CD8-positive, alpha-beta memory T cell (primary cell): ENCODE data around the gene CSF1R. TPM values are rescaled to one million over a fixed set of nuclear protein-coding genes. Genes with fewer than 3 reads are reported as not detected.
A peak's percentile ranks its signal among the peaks of the same experiment; 100 is the strongest.

Experiments
- CTCF ChIA-PET: fragments of 350-600 bp; sonication (Branson Sonifier 250); formaldehyde crosslinking; loops from one replicate; lab custom pipeline; 2021; ENCODE audit warnings: antibody characterized with exemption; lab: Charles Lee
- POLR2A ChIA-PET: fragments of 350-600 bp; sonication (Branson Sonifier 250); formaldehyde crosslinking; loops from one replicate; lab custom pipeline; 2021; ENCODE audit warnings: antibody characterized with exemption; lab: Charles Lee
- DNase-seq, 5 donors: peaks; one replicate each; pipeline versions ENCODE4 v3.0.0 to v3.0.0-alpha.2; 2020 to 2022; ENCODE audit warnings: mixed read lengths in 1 of 5
- H3K27ac ChIP-seq: one replicate; pipeline ENCODE4 v1.7.0; 2013; ENCODE audit warnings: low read depth, mild to moderate bottlenecking, low read length, moderate library complexity
- H3K27me3 ChIP-seq: 2 replicates; pipeline ENCODE4 v1.7.0; 2013; ENCODE audit warnings: low read length, mild to moderate bottlenecking; ENCODE audit not compliant: insufficient read depth, poor library complexity, severe bottlenecking
- H3K36me3 ChIP-seq: 2 replicates; pipeline ENCODE4 v1.7.0; 2013; ENCODE audit warnings: mild to moderate bottlenecking, low read length, moderate library complexity; ENCODE audit not compliant: insufficient read depth
- H3K4me1 ChIP-seq: 2 replicates; pipeline ENCODE4 v1.7.0; 2013; ENCODE audit warnings: mild to moderate bottlenecking, low read length, moderate library complexity; ENCODE audit not compliant: insufficient read depth
- H3K4me3 ChIP-seq: 2 replicates; pipeline ENCODE4 v1.7.0; 2013; ENCODE audit warnings: mild to moderate bottlenecking, low read length
- H3K9me3 ChIP-seq: 2 replicates; pipeline ENCODE4 v1.7.0; 2013; ENCODE audit warnings: mild to moderate bottlenecking, low read length
- H3K27ac Mint-ChIP-seq, 8 donors: one replicate each; pipeline ENCODE4 v1.8.0; 2020 to 2021; ENCODE audit warnings: mixed read lengths in 8 of 8, mild to moderate bottlenecking in 6 of 8, inconsistent platforms in 3 of 8, moderate library complexity in 3 of 8
- H3K27me3 Mint-ChIP-seq, 2 donors: one replicate each; pipeline ENCODE4 v1.8.0; 2020 to 2021; ENCODE audit warnings: mixed read lengths in 2 of 2, mild to moderate bottlenecking in 1 of 2, moderate library complexity in 1 of 2
- H3K36me3 Mint-ChIP-seq, 3 donors: one replicate each; pipeline ENCODE4 v1.8.0; 2020 to 2021; ENCODE audit warnings: mixed read lengths in 3 of 3, inconsistent platforms in 1 of 3, mild to moderate bottlenecking in 1 of 3
- H3K4me1 Mint-ChIP-seq, 3 donors: one replicate each; pipeline ENCODE4 v1.8.0; 2020 to 2021; ENCODE audit warnings: mixed read lengths in 3 of 3, inconsistent platforms in 1 of 3, mild to moderate bottlenecking in 1 of 3
- H3K4me3 Mint-ChIP-seq, 7 donors: one replicate each; pipeline ENCODE4 v1.8.0; 2020 to 2021; ENCODE audit warnings: mixed read lengths in 7 of 7, mild to moderate bottlenecking in 6 of 7, moderate library complexity in 4 of 7, inconsistent platforms in 2 of 7
- H3K9me3 Mint-ChIP-seq, 5 donors: one replicate each; pipeline ENCODE4 v1.8.0; 2020 to 2022; ENCODE audit warnings: mixed read lengths in 5 of 5, mild to moderate bottlenecking in 3 of 5, moderate library complexity in 2 of 5, inconsistent platforms in 1 of 5
- polyA plus RNA-seq: library from polyadenylated mRNA; unstranded; fragments of 300-500 nt; fragmentation: Illumina TruSeq; gene quantifications from one replicate; pipeline ENCODE4 v1.2.3, GENCODE V29; 2021
- total RNA-seq, 2 experiments: library from RNA; stranded (reverse); gene quantifications; one replicate each; pipeline ENCODE4 v1.2.3, GENCODE V29; 2021

Gene CSF1R
- total and polyA plus RNA-seq, 3 experiments from 2014 or later: 0.59 to 2.7 (median 1.7) TPM

- DNase-seq: no peak
- no peak overlapping the region for H3K27ac ChIP-seq
- H3K36me3 ChIP-seq: no peaks in the 10 kb centered on the region
- H3K27me3 ChIP-seq: no peaks in the 10 kb centered on the region
- Mint-ChIP-seq H3K4me1 (peaks cover 4 to 7% (median 4%) of the 10 kb centered on the region in 3 donors), H3K27ac (no peak overlapping the region), H3K4me3 (no peak overlapping the region), H3K9me3 (no peaks in the 10 kb centered on the region), H3K27me3 (peaks cover 4 to 9% of the 10 kb centered on the region in 2 donors), H3K36me3 (no peaks in the 10 kb centered on the region)
- H3K4me3 ChIP-seq: no peak overlapping the region
- ChIA-PET POLR2A (no interaction called here), CTCF (no interaction called here)
- H3K4me1 ChIP-seq: no peaks in the 10 kb centered on the region
- no peaks in the 10 kb centered on the region for H3K9me3 ChIP-seq
These were observed 22.7 kb downstream of the CSF1R start for GRCh38 chr5:150063638-150064037.

- H3K9me3 Mint-ChIP-seq: no peaks in the 10 kb centered on the region
- peaks cover 4 to 9% of the 10 kb centered on the region in 2 donors for H3K27me3 Mint-ChIP-seq
- no peak overlapping the region for H3K4me3 Mint-ChIP-seq
- Histone ChIP-seq H3K27ac (no peak overlapping the region), H3K4me1 (no peaks in the 10 kb centered on the region), H3K27me3 (no peaks in the 10 kb centered on the region), H3K36me3 (no peaks in the 10 kb centered on the region), H3K4me3 (no peak overlapping the region), H3K9me3 (no peaks in the 10 kb centered on the region)
- ChIA-PET POLR2A (no interaction called here), CTCF (no interaction called here)
- peak overlapping the region in 1 of 8 donors; percentile 20 for H3K27ac Mint-ChIP-seq
- no peak for DNase-seq
- H3K4me1 Mint-ChIP-seq: peaks cover 2 to 6% (median 3%) of the 10 kb centered on the region in 3 donors
- no peaks in the 10 kb centered on the region for H3K36me3 Mint-ChIP-seq
These were observed 24.0 kb downstream of the CSF1R start for GRCh38 chr5:150062216-150062922.

GRCh38 chr5:150061538-150061995 lies 24.8 kb downstream of the CSF1R start:
- Histone ChIP-seq H3K27me3 (no peaks in the 10 kb centered on the region), H3K27ac (no peak overlapping the region), H3K4me3 (no peak overlapping the region), H3K4me1 (no peaks in the 10 kb centered on the region), H3K9me3 (no peaks in the 10 kb centered on the region), H3K36me3 (no peaks in the 10 kb centered on the region)
- H3K9me3 Mint-ChIP-seq: no peaks in the 10 kb centered on the region
- no peak overlapping the region for H3K4me3 Mint-ChIP-seq
- DNase-seq: no peak
- ChIA-PET CTCF (no interaction called here), POLR2A (no interaction called here)
- H3K4me1 Mint-ChIP-seq: no peaks in the 10 kb centered on the region
- peaks cover 4 to 9% of the 10 kb centered on the region in 2 donors for H3K27me3 Mint-ChIP-seq
- no peaks in the 10 kb centered on the region for H3K36me3 Mint-ChIP-seq
- H3K27ac Mint-ChIP-seq: no peak overlapping the region

- no peak overlapping the region for H3K27ac Mint-ChIP-seq
- H3K9me3 Mint-ChIP-seq: no peaks in the 10 kb centered on the region
- POLR2A ChIA-PET: no interaction called here
- no peaks in the 10 kb centered on the region for H3K4me1 Mint-ChIP-seq
- no peak overlapping the region for H3K4me3 Mint-ChIP-seq
- Histone ChIP-seq H3K4me1 (no peaks in the 10 kb centered on the region), H3K4me3 (no peak overlapping the region), H3K27me3 (no peaks in the 10 kb centered on the region), H3K9me3 (no peaks in the 10 kb centered on the region), H3K27ac (no peak overlapping the region), H3K36me3 (no peaks in the 10 kb centered on the region)
- peaks cover 4 to 9% of the 10 kb centered on the region in 2 donors for H3K27me3 Mint-ChIP-seq
- no peaks in the 10 kb centered on the region for H3K36me3 Mint-ChIP-seq
- no peak for DNase-seq
- CTCF ChIA-PET: no interaction called here
These were observed 25.9 kb downstream of the CSF1R start for GRCh38 chr5:150060471-150060870.

GRCh38 chr5:150059623-150060022 lies 26.7 kb downstream of the CSF1R start:
- H3K27me3 ChIP-seq: no peaks in the 10 kb centered on the region
- no peak for DNase-seq
- H3K4me1 ChIP-seq: no peaks in the 10 kb centered on the region
- Mint-ChIP-seq H3K4me3 (no peak overlapping the region), H3K4me1 (no peaks in the 10 kb centered on the region), H3K9me3 (no peaks in the 10 kb centered on the region), H3K27me3 (peaks cover 4 to 9% of the 10 kb centered on the region in 2 donors), H3K27ac (no peak overlapping the region), H3K36me3 (peaks cover 0 to 3% (median 0%) of the 10 kb centered on the region in 3 donors)
- H3K36me3 ChIP-seq: no peaks in the 10 kb centered on the region
- no peak overlapping the region for H3K4me3 ChIP-seq
- ChIA-PET POLR2A (no interaction called here), CTCF (interaction anchor here (2.2 kb wide), 1 partner anchor 11 kb away, joined by 7 read pairs; no protein-coding TSS in a partner anchor)
- no peaks in the 10 kb centered on the region for H3K9me3 ChIP-seq
- no peak overlapping the region for H3K27ac ChIP-seq

DNA sequence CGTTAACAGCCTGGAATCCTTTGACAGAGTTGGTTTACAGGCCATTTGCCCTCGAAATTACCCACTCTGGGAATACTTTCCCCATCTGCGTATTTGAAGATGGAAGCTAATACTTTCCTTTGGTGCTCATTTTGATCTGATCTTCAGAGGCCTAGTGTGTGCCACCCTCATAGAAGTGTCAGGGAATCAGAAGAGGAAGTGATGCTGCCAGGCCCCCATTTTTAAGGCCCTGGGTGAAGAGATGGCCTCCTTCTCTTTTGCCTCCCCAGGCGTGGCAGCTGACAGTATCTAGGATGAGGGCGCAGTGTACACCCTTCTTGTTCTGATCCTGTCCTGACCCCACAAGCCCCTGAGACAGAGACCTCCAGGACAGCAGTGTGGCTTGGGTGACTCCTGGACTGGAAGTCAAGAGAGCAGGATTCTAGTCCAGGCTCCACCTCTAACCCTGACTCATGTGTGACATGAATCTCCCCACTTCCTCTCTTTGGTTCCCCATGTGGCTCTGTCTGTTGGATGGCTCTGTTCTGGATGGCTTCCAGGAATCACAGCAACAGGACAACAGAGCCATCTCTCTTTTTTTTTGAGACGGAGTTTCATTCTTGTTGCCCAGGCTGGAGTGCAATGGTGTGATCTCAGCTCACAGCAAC lies 27.8 kb downstream of the CSF1R start:
- Histone ChIP-seq H3K4me3 (no peak overlapping the region), H3K27ac (no peak overlapping the region), H3K36me3 (no peaks in the 10 kb centered on the region), H3K27me3 (no peaks in the 10 kb centered on the region), H3K4me1 (no peaks in the 10 kb centered on the region), H3K9me3 (no peaks in the 10 kb centered on the region)
- peaks cover 4 to 5% of the 10 kb centered on the region in 2 donors for H3K27me3 Mint-ChIP-seq
- H3K36me3 Mint-ChIP-seq: peaks cover 0 to 13% (median 0%) of the 10 kb centered on the region in 3 donors
- DNase-seq: no peak
- H3K9me3 Mint-ChIP-seq: no peaks in the 10 kb centered on the region
- POLR2A ChIA-PET: no interaction called here
- H3K4me1 Mint-ChIP-seq: no peaks in the 10 kb centered on the region
- CTCF ChIA-PET: interaction anchor here (2.2 kb wide), 1 partner anchor 10 kb away, joined by 7 read pairs; no protein-coding TSS in a partner anchor
- H3K4me3 Mint-ChIP-seq: no peak overlapping the region
- H3K27ac Mint-ChIP-seq: no peak overlapping the region

DNA sequence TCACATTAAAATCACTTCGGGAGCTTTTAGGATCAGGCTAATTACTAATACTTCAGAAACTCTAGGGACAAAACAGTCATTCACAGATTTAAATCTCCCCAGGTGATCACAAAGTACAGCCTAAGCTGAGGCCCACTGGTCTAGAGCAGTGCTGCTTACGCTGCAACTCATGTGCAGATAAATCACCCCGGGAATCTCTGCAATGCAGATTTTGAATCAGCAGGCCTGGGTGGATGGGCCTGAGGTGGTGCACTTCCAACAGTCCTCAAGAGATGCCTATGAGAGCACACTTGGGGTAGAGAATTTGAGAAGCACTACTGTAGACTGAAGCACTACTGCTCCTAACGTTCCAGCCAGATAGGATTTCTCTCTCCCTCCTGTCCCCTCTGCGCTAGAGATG lies 28.4 kb downstream of the CSF1R start:
- no peaks in the 10 kb centered on the region for H3K4me1 Mint-ChIP-seq
- peaks cover 5% of the 10 kb centered on the region for H3K36me3 ChIP-seq
- no peak overlapping the region for H3K4me3 Mint-ChIP-seq
- CTCF ChIA-PET: interaction anchor here (2.2 kb wide), 1 partner anchor 9 kb away, joined by 7 read pairs; no protein-coding TSS in a partner anchor
- H3K9me3 Mint-ChIP-seq: no peaks in the 10 kb centered on the region
- no peaks in the 10 kb centered on the region for H3K27me3 ChIP-seq
- no peaks in the 10 kb centered on the region for H3K9me3 ChIP-seq
- H3K36me3 Mint-ChIP-seq: peaks cover 0 to 19% (median 6%) of the 10 kb centered on the region in 3 donors
- H3K4me1 ChIP-seq: no peaks in the 10 kb centered on the region
- DNase-seq: no peak
- H3K27ac ChIP-seq: no peak overlapping the region
- H3K4me3 ChIP-seq: no peak overlapping the region
- H3K27ac Mint-ChIP-seq: peak overlapping the region in 2 of 8 donors; percentile 48 to 83
- POLR2A ChIA-PET: no interaction called here
- H3K27me3 Mint-ChIP-seq: peaks cover 0 to 1% of the 10 kb centered on the region in 2 donors

GRCh38 chr5:150057511-150057910 lies 28.8 kb downstream of the CSF1R start:
- no peak overlapping the region for H3K4me3 Mint-ChIP-seq
- H3K36me3 Mint-ChIP-seq: peaks cover 0 to 24% (median 7%) of the 10 kb centered on the region in 3 donors
- Histone ChIP-seq H3K27me3 (no peaks in the 10 kb centered on the region), H3K9me3 (no peaks in the 10 kb centered on the region), H3K4me3 (no peak overlapping the region), H3K27ac (no peak overlapping the region), H3K36me3 (peaks cover 6% of the 10 kb centered on the region), H3K4me1 (no peaks in the 10 kb centered on the region)
- peaks cover 0 to 1% of the 10 kb centered on the region in 2 donors for H3K27me3 Mint-ChIP-seq
- peak overlapping the region in 2 of 8 donors; percentile 48 to 83 for H3K27ac Mint-ChIP-seq
- DNase-seq: no peak
- CTCF ChIA-PET: no interaction called here
- H3K9me3 Mint-ChIP-seq: no peaks in the 10 kb centered on the region
- POLR2A ChIA-PET: no interaction called here
- H3K4me1 Mint-ChIP-seq: no peaks in the 10 kb centered on the region
